GM11168 (cell line): ENCODE measurements around the gene PPARG.
"Not testable (repeated sequence)": the region's sequence is repeated elsewhere in the genome, so short reads cannot be mapped to it uniquely, and the experiment has no call there.

ENCODE experiments used
- in situ Hi-C: fragments of 300-500 bp; cut with MboI; formaldehyde crosslinking; loops from one replicate; pipeline ENCODE4 v1.12.0; 2022; ENCODE audit warnings: low sequenced_read_pairs; ENCODE audit not compliant: unreplicated experiment

Gene PPARG

DNA sequence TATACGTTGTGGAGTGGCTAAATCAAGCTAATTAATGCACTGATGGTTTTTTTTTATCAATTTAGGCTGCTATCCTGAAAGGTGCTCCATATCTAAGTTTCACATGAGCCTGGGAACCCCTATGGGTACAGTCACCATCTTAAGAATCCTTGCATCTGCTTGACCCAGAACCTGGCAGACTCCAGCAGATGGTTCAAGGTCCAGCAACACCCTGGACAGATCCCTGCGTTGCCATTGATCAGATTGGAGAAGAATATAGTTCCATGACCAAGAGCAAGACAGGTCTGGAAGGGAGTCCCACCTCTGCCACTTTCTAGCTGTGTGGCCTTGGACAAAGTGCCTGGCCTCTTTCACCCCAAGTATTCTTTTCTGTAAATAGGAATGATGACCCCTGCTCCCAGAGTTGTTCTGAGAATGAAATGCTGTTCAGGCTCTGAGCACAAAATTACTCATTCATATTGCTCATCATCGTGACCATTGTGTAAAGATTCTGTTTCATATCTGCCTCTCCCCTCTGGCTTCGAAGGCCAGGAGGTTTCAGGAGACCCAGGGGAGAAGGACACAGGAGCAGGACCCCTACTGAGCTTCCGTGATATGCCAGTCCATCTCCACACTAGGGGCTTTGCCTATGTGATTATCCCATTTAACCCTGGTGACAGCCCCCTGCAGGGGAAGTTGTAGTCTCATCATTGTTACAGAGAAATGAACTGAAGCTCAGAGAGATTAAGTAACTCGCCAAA lies 165.4 kb downstream of the PPARG start:
- in situ Hi-C loops, result no loop called here

DNA sequence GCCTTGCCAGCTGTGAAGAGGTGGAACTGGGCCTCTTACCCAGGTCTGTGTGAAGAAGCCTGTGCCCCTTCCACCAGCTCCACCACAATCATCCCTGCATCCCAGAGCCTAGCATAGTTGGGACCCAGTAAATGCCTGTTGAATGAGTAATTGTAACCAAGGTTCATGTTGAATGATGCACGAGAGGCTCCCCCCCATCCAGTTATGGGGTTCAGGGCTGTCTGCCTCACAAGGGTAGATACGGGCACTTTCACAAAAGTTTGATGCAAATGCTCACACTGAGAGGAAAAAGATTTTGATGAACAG lies 165.9 kb downstream of the PPARG start:
- in situ Hi-C loops, result no loop called here

- in situ Hi-C loops, result no loop called here
These were observed 166.9 kb downstream of the PPARG start for GRCh38 chr3:12455740-12456139.

GRCh38 chr3:12456441-12456840 lies 167.6 kb downstream of the PPARG start:
- in situ Hi-C loops, result no loop called here

- in situ Hi-C loops, result not testable (repeated sequence)
These were observed 168.5 kb downstream of the PPARG start for GRCh38 chr3:12457380-12457779.

- in situ Hi-C loops, result no loop called here
These were observed 170.0 kb downstream of the PPARG start for GRCh38 chr3:12458901-12459300.

DNA sequence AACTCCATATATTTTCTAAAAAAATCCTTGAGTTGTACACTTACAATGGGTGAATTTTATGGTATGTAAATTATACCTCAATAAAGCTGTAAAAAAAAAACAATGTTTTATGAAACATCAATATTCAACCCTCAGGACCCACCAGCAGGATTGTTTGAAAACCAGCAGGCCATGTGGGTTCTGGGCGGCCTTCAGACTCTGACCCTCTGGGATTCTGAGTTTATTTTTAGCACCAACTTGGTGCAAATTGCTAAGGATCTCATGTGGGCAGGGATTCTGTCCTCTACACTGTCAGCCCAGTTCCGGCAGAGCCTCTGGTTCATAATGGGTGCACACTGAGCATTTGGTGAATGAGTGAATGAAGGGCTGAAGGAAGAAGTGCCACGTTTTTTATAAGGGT lies 171.3 kb downstream of the PPARG start:
- in situ Hi-C loops, result no loop called here

- in situ Hi-C loops, result no loop called here
These were observed 172.3 kb downstream of the PPARG start for GRCh38 chr3:12461097-12461649.

DNA sequence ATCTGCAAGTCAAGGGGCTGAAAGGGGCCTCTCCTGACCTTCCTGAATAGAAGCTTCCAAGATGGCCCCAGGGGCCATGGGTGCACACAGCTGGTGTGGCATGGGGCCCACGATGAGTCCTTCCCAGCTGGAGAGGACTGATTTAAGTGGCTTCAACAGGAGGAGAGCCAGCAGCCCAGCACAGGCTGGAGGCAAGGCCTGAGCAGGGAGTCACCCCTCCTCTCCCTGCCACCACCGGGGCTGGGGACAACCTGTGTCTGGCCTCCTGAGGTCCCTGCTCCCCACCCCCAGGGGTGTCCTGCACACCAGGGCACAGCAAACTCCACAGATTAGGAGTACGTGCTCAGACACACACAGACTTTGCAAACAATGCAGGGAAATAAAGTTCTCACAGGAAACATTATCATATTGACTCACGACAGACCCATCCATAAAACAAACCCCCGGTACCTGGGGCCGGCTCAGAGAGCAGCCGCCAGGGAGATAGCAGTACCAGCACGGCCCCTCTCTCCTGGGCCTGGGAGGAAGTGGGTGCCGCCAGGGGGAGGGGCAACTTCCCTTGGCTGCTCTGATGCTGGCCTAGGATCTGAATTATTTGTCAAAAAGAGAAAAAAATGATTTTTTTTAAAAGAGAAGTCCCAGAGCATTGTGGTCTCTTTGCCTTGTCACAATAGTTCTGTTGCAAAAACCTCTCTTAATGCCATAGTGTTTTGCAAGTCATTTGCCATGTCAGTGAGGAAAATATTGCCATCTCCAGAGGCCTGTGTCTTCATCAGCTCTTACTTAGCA lies 173.5 kb downstream of the PPARG start:
- in situ Hi-C loops, result no loop called here

- in situ Hi-C loops, result no loop called here
These were observed 174.8 kb downstream of the PPARG start for GRCh38 chr3:12463686-12464085.

DNA sequence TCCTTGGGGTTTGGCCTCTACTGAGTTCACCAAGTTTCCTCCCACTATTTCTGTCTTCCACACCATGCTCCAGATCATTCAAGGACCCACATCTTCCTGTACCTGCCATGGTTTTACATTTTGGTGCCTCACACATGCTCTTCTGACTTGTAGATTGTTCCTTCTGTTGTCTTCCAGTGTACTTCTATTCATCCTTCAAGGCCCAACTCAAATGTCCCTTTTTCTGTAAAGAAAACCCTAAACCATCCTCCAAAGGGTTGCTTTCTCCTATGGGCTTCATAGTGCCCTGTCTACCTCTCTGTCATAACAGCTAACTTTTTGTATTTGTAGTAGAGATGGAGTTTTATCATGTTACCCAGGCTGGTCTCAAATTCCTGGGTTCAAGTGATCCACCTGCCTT lies 175.3 kb downstream of the PPARG start:
- in situ Hi-C loops, result no loop called here

GRCh38 chr3:12465151-12465835 lies 176.4 kb downstream of the PPARG start:
- in situ Hi-C loops, result no loop called here

DNA sequence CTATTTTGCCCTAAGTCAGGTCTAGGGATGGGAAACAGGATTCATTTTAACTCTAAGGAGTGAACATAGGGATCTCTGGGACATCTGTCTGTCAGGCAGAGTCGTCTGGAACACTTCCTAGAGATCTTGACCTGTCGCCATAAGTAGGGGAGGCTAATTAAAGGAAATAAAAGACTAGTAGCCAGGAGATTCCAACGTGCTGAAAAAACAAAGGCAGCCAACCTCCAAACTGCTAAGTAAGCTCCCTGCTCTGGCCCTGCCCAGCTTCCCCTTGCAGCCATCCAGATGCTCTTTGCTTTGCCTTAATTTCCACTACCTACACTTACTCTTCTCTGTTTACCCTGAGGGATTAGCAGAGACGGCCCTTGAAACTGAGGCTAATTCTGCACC lies 177.0 kb downstream of the PPARG start:
- in situ Hi-C loops, result no loop called here

GRCh38 chr3:12467746-12468145 lies 178.9 kb downstream of the PPARG start:
- in situ Hi-C loops, result no loop called here

GRCh38 chr3:12468276-12468675 lies 179.4 kb downstream of the PPARG start:
- in situ Hi-C loops, result no loop called here

DNA sequence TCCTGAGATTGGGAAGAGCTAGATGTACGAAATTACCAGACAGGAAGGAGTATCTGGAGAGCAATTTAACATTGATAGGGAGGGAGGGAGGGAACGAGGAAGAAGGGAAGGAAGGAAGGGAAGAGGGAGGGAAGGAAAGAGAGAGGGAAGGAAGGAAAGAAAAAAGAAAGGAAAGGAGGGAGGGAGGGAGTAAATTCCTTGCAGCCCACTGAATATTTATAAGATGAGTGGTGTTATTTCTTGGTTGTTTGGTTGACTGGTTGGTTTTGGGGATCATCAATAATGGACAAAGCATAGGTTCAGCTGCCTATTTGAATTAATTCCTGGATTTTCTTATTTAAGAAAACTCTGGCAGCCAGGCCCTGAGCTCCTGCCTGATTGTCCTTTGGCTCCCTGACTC lies 179.9 kb downstream of the PPARG start:
- in situ Hi-C loops, result no loop called here

DNA sequence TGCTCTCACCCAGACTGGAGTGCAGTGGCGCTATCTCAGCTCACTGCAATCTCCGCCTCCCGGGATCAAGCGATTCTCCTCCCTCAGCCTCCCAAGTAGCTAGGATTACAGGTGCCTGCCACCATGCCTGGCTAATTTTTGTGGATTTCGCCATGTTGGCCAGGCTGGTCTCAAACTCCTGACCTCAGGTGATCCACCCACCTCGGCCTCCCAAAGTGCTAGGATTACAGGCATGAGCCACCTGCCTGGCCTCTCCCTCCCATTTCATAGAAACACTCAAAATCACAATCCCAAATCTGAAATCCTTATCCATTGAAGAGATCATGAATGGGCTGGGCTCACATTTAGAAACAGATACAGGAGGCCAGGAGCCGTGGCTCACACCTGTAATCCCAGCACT lies 180.4 kb downstream of the PPARG start:
- in situ Hi-C loops, result not testable (repeated sequence)

GRCh38 chr3:12470111-12470510 lies 181.2 kb downstream of the PPARG start:
- in situ Hi-C loops, result no loop called here

- in situ Hi-C loops, result no loop called here
These were observed 181.8 kb downstream of the PPARG start for GRCh38 chr3:12470680-12471079.

DNA sequence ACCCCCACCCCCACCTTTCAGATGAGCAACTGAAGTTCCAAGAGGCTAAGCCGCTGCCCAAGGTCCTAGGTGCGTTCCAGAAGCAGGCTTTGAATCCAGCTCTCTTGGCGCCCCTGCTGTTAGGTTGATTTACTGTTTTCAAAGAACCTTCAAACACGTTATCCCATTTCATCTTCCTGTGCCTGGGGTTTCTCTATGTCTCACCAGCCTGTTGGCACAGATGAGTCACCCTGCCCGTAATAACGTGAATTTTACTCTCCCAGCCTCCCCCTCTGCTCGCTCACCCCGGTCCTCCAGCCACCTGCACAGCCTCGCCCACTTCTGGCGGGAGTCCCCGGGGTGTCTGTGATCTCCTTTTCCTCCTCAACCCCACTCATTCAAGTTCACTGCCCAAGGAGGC lies 182.4 kb downstream of the PPARG start:
- in situ Hi-C loops, result no loop called here

DNA sequence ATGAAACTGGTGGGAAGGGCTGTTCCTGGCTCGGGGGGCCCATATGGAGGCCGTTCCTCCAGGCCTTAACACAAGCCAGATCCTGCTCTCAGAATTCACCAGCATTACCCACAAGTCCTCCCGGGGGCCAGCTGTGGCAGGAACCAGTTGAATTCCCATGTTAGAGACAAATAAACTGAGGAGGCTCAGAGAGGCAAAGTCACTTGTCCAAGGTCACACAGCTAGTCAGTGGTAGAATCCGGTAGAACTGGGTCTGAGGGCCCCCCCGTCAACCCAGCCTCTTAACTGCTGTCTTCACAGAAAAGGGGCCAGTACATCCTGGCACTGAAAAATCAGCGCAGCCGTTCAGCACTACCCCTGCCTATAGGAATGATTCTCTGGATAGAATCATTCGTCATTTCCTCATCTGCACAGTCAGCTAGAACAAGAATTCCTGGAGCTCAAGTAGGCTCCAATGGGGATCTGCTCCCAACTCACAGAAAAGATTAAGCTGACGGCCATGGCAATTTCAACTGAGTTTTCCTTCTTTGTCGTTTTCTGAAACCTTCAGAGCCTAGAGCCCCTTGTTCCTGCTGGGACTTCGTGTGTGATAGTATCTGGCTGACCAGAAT lies 183.2 kb downstream of the PPARG start:
- in situ Hi-C loops, result no loop called here
